Measurements from ENCODE around the gene DNAAF5. TPM values are rescaled to one million over a fixed set of nuclear protein-coding genes. Genes with fewer than 3 reads are reported as not detected.
A peak's percentile ranks its signal among the peaks of the same experiment; 100 is the strongest.

The DNAAF5 gene
- total and polyA plus RNA-seq, 3 donors from 2014 or later: 21.1 to 67.0 (median 52.6) TPM

DNA sequence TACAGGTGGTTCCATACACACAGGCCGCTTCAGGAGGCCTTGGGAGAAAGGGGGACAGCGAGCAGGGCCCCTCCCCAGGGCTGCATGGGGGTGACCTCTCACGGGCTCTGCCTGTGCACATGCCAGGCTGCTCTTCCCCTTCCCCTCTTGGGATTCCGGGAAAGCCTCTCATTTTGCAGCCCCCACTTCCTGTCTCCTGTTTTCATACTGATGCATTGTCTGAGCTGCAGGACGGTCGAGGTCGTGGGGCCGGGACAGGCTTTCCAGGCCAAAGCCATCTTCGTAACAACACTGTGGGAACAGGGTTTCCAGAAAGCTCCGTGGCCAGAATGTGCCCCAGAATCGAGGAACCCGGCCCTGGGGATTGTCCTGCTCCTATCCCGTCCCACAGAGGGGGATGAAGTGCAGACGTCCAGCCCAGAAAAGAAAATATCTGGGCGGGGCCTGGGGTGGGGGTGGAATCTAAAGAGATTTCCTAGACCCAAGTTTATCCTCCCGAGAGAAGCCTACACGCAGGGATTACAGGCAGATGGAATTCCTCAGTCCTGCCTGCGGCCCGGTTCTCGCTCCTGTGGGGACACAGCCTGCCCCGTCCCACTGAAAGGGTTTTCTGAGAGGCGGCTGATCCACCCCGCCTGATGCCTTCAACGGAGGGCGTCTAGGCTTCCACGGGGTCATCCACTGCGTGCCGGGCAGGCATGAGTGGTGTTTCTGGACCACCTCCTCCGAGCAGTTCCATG lies 29.5 kb upstream of the DNAAF5 start:
- intact Hi-C loops (cut with DNase I; ENCODE audit: low total_unique reads): no loop called here
- no peak for DNase-seq
- H3K36me3 ChIP-seq (ENCODE audit: low read depth, missing control alignments): no peaks in the 10 kb centered on the region
- H3K27me3 ChIP-seq: no peaks in the 10 kb centered on the region
- 71 to 81% methylated on average over 23 to 29 of the region's 29 CpGs for WGBS, 2 donors
- H3K4me1 ChIP-seq: peaks cover 7% of the 10 kb centered on the region
- H3K9me3 ChIP-seq: no peaks in the 10 kb centered on the region
- TF ChIP-seq, protein P1, sequence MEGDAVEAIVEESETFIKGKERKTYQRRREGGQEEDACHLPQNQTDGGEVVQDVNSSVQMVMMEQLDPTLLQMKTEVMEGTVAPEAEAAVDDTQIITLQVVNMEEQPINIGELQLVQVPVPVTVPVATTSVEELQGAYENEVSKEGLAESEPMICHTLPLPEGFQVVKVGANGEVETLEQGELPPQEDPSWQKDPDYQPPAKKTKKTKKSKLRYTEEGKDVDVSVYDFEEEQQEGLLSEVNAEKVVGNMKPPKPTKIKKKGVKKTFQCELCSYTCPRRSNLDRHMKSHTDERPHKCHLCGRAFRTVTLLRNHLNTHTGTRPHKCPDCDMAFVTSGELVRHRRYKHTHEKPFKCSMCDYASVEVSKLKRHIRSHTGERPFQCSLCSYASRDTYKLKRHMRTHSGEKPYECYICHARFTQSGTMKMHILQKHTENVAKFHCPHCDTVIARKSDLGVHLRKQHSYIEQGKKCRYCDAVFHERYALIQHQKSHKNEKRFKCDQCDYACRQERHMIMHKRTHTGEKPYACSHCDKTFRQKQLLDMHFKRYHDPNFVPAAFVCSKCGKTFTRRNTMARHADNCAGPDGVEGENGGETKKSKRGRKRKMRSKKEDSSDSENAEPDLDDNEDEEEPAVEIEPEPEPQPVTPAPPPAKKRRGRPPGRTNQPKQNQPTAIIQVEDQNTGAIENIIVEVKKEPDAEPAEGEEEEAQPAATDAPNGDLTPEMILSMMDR (IDR thresholded peaks at IDR 0.05): no peak
- no peak for TF ChIP-seq POLR2A (IDR thresholded peaks at IDR 0.05)
- no peak overlapping the region for H3K4me3 ChIP-seq
- peak overlapping the region in 1 of 2 donors; percentile 45 for H3K27ac ChIP-seq

- Histone ChIP-seq H3K9me3 (no peaks in the 10 kb centered on the region), H3K27me3 (no peaks in the 10 kb centered on the region), H3K36me3 (ENCODE audit: low read depth, missing control alignments) (no peaks in the 10 kb centered on the region), H3K27ac (no peak overlapping the region), H3K4me3 (no peak overlapping the region), H3K4me1 (peaks cover 7% of the 10 kb centered on the region)
- no peak for DNase-seq
- intact Hi-C loops (cut with DNase I; ENCODE audit: low total_unique reads): no loop called here
- 68 to 74% methylated on average over 21 to 23 of the region's 23 CpGs for WGBS, 2 donors
- TF ChIP-seq, protein P1 (IDR thresholded peaks at IDR 0.05): no peak
- TF ChIP-seq POLR2A (IDR thresholded peaks at IDR 0.05): no peak
These were observed 27.7 kb upstream of the DNAAF5 start for GRCh38 chr7:698515-699475.

- no peak for DNase-seq
- Histone ChIP-seq H3K4me1 (peaks cover 7% of the 10 kb centered on the region), H3K27me3 (no peaks in the 10 kb centered on the region), H3K4me3 (no peak overlapping the region), H3K9me3 (no peaks in the 10 kb centered on the region), H3K27ac (no peak overlapping the region), H3K36me3 (ENCODE audit: low read depth, missing control alignments) (no peaks in the 10 kb centered on the region)
- WGBS, 2 donors: 63 to 72% methylated on average over 17 of the region's 17 CpGs
- TF ChIP-seq, protein P1 (IDR thresholded peaks at IDR 0.05): no peak
- no peak for TF ChIP-seq POLR2A (IDR thresholded peaks at IDR 0.05)
- intact Hi-C loops (cut with DNase I; ENCODE audit: low total_unique reads): no loop called here
These were observed 26.9 kb upstream of the DNAAF5 start for GRCh38 chr7:699476-700170.

DNA sequence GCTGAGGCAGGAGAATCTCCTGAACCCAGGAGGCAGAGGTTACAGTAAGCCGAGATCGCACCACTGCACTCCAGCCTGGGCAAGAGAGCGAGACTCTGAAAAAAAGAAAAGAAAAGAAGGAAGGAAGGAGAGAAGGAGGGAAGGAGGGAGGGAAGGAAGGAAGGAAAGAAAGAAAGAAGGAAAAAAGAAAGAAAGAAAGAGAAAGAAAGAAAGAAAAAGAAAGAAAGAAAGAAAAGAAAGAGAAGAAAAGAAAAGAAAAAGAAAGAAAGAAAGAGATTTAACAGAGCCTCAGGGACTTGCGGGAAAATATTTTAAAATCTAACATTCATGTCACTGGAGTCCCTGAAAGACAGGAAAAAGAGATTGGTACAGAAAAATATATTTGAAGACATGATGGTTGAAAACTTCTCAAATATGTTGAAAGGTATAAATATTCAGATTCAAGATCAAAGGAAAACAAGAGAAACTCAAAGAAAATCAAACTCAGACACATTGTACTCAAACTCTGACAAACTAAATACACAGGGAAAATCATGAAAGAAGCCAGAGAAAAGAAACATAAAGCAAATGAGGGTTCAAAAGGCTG lies 25.3 kb upstream of the DNAAF5 start:
- Histone ChIP-seq H3K9me3 (no peaks in the 10 kb centered on the region), H3K27me3 (no peaks in the 10 kb centered on the region), H3K36me3 (ENCODE audit: low read depth, missing control alignments) (no peaks in the 10 kb centered on the region), H3K27ac (no peak overlapping the region), H3K4me1 (peaks cover 7% of the 10 kb centered on the region), H3K4me3 (no peak overlapping the region)
- intact Hi-C loops (cut with DNase I; ENCODE audit: low total_unique reads): no loop called here
- 83 to 100% methylated on average over 4 of the region's 4 CpGs for WGBS, 2 donors
- no peak for DNase-seq
- TF ChIP-seq POLR2A (IDR thresholded peaks at IDR 0.05): no peak
- TF ChIP-seq, protein P1 (IDR thresholded peaks at IDR 0.05): no peak
